Measurements from ENCODE around the gene CNTFR. TPM values are rescaled to one million over a fixed set of nuclear protein-coding genes. Genes with fewer than 3 reads are reported as not detected.

Gene CNTFR
- total and polyA plus RNA-seq, 2 experiments from 2014 or later: 0.73 to 1.9 TPM

DNA sequence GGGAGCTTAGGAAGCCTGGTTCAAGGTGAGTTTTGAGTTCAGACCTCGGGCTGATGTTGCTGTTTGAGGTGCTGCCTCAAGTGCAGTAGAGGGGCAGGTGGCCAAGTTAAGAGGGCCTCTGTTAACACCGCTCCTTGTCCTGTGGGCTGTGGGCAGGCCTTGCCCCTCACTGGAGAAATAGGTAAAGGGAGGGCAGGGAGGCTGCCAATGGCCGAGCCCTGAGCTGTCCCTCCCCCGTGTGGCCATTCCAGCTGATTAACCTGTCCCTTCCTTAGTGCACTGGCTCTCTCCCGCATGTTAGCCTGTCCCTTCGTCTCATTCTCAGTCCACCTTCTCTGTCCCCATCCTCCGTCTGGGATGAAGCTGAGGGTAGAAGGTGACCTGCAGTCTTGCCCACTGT, 21.4 kb downstream of the CNTFR start:
- no peak overlapping the region for H3K27ac Mint-ChIP-seq
- Histone ChIP-seq H3K4me2 (no peak overlapping the region), H3K4me3 (no peak overlapping the region), H4K20me1 (replicated peaks; ENCODE audit: insufficient read depth) (no peaks in the 10 kb centered on the region; the same call in 1 of the 2 replicates), H3K9me2 (ENCODE audit: insufficient read depth) (no peaks in the 10 kb centered on the region), H3K27me3 (ENCODE audit: insufficient read depth) (no peaks in the 10 kb centered on the region), H3K27ac (ENCODE audit: low read depth) (no peak overlapping the region), H2AFZ (no peak overlapping the region), H3F3A (replicated peaks; ENCODE audit: low read depth) (no peaks in the 10 kb centered on the region), H3K79me2 (replicated peaks; ENCODE audit: insufficient read depth) (no peaks in the 10 kb centered on the region), H3K4me1 (ENCODE audit: insufficient read depth) (peaks cover 16% of the 10 kb centered on the region; the same call in 1 of the 2 replicates), H3K36me3 (ENCODE audit: insufficient read depth) (no peaks in the 10 kb centered on the region)
- ATAC-seq (no peak; the same call in 2 of the 3 replicates), DNase-seq (ENCODE audit: low spot score) (no peak)
- no peaks in the 10 kb centered on the region; the same call in 2 of the 3 replicates for H3K36me3 Mint-ChIP-seq (ENCODE audit: low read depth)
- H3K4me1 Mint-ChIP-seq: peaks cover 48% of the 10 kb centered on the region
- peaks cover 26% of the 10 kb centered on the region for H3K27me3 Mint-ChIP-seq (ENCODE audit: insufficient read depth, low read depth, poor library complexity)
- TF ChIP-seq, protein P1, sequence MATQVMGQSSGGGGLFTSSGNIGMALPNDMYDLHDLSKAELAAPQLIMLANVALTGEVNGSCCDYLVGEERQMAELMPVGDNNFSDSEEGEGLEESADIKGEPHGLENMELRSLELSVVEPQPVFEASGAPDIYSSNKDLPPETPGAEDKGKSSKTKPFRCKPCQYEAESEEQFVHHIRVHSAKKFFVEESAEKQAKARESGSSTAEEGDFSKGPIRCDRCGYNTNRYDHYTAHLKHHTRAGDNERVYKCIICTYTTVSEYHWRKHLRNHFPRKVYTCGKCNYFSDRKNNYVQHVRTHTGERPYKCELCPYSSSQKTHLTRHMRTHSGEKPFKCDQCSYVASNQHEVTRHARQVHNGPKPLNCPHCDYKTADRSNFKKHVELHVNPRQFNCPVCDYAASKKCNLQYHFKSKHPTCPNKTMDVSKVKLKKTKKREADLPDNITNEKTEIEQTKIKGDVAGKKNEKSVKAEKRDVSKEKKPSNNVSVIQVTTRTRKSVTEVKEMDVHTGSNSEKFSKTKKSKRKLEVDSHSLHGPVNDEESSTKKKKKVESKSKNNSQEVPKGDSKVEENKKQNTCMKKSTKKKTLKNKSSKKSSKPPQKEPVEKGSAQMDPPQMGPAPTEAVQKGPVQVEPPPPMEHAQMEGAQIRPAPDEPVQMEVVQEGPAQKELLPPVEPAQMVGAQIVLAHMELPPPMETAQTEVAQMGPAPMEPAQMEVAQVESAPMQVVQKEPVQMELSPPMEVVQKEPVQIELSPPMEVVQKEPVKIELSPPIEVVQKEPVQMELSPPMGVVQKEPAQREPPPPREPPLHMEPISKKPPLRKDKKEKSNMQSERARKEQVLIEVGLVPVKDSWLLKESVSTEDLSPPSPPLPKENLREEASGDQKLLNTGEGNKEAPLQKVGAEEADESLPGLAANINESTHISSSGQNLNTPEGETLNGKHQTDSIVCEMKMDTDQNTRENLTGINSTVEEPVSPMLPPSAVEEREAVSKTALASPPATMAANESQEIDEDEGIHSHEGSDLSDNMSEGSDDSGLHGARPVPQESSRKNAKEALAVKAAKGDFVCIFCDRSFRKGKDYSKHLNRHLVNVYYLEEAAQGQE (IDR thresholded peaks at IDR 0.05; ENCODE audit: unreplicated experiment): no peak
- TF ChIP-seq POLR2AphosphoS5 (IDR thresholded peaks at IDR 0.05; ENCODE audit: low read depth): no peak
- no peak for TF ChIP-seq ZNF331 (CRISPR knock-in tag; IDR thresholded peaks at IDR 0.05; ENCODE audit: low read depth)
- TF ChIP-seq, protein P2, sequence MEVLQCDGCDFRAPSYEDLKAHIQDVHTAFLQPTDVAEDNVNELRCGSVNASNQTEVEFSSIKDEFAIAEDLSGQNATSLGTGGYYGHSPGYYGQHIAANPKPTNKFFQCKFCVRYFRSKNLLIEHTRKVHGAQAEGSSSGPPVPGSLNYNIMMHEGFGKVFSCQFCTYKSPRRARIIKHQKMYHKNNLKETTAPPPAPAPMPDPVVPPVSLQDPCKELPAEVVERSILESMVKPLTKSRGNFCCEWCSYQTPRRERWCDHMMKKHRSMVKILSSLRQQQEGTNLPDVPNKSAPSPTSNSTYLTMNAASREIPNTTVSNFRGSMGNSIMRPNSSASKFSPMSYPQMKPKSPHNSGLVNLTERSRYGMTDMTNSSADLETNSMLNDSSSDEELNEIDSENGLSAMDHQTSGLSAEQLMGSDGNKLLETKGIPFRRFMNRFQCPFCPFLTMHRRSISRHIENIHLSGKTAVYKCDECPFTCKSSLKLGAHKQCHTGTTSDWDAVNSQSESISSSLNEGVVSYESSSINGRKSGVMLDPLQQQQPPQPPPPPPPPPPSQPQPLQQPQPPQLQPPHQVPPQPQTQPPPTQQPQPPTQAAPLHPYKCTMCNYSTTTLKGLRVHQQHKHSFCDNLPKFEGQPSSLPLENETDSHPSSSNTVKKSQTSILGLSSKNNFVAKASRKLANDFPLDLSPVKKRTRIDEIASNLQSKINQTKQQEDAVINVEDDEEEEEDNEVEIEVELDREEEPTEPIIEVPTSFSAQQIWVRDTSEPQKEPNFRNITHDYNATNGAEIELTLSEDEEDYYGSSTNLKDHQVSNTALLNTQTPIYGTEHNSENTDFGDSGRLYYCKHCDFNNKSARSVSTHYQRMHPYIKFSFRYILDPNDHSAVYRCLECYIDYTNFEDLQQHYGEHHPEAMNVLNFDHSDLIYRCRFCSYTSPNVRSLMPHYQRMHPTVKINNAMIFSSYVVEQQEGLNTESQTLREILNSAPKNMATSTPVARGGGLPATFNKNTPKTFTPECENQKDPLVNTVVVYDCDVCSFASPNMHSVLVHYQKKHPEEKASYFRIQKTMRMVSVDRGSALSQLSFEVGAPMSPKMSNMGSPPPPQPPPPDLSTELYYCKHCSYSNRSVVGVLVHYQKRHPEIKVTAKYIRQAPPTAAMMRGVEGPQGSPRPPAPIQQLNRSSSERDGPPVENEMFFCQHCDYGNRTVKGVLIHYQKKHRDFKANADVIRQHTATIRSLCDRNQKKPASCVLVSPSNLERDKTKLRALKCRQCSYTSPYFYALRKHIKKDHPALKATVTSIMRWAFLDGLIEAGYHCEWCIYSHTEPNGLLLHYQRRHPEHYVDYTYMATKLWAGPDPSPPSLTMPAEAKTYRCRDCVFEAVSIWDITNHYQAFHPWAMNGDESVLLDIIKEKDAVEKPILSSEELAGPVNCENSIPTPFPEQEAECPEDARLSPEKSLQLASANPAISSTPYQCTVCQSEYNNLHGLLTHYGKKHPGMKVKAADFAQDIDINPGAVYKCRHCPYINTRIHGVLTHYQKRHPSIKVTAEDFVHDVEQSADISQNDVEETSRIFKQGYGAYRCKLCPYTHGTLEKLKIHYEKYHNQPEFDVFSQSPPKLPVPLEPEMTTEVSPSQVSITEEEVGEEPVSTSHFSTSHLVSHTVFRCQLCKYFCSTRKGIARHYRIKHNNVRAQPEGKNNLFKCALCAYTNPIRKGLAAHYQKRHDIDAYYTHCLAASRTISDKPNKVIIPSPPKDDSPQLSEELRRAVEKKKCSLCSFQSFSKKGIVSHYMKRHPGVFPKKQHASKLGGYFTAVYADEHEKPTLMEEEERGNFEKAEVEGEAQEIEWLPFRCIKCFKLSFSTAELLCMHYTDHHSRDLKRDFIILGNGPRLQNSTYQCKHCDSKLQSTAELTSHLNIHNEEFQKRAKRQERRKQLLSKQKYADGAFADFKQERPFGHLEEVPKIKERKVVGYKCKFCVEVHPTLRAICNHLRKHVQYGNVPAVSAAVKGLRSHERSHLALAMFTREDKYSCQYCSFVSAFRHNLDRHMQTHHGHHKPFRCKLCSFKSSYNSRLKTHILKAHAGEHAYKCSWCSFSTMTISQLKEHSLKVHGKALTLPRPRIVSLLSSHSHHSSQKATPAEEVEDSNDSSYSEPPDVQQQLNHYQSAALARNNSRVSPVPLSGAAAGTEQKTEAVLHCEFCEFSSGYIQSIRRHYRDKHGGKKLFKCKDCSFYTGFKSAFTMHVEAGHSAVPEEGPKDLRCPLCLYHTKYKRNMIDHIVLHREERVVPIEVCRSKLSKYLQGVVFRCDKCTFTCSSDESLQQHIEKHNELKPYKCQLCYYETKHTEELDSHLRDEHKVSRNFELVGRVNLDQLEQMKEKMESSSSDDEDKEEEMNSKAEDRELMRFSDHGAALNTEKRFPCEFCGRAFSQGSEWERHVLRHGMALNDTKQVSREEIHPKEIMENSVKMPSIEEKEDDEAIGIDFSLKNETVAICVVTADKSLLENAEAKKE (CRISPR knock-in tag; IDR thresholded peaks at IDR 0.05): no peak
- no peak for TF ChIP-seq STAT1 (IDR thresholded peaks at IDR 0.05; ENCODE audit: unreplicated experiment)
- TF ChIP-seq, protein P3, sequence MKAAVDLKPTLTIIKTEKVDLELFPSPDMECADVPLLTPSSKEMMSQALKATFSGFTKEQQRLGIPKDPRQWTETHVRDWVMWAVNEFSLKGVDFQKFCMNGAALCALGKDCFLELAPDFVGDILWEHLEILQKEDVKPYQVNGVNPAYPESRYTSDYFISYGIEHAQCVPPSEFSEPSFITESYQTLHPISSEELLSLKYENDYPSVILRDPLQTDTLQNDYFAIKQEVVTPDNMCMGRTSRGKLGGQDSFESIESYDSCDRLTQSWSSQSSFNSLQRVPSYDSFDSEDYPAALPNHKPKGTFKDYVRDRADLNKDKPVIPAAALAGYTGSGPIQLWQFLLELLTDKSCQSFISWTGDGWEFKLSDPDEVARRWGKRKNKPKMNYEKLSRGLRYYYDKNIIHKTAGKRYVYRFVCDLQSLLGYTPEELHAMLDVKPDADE (IDR thresholded peaks at IDR 0.05): no peak
- TF ChIP-seq, protein P4, sequence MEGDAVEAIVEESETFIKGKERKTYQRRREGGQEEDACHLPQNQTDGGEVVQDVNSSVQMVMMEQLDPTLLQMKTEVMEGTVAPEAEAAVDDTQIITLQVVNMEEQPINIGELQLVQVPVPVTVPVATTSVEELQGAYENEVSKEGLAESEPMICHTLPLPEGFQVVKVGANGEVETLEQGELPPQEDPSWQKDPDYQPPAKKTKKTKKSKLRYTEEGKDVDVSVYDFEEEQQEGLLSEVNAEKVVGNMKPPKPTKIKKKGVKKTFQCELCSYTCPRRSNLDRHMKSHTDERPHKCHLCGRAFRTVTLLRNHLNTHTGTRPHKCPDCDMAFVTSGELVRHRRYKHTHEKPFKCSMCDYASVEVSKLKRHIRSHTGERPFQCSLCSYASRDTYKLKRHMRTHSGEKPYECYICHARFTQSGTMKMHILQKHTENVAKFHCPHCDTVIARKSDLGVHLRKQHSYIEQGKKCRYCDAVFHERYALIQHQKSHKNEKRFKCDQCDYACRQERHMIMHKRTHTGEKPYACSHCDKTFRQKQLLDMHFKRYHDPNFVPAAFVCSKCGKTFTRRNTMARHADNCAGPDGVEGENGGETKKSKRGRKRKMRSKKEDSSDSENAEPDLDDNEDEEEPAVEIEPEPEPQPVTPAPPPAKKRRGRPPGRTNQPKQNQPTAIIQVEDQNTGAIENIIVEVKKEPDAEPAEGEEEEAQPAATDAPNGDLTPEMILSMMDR (conservative IDR thresholded peaks at IDR 0.05; ENCODE audit: low read depth in 2 of 2): no peak
- TF ChIP-seq EZH2 (IDR thresholded peaks at IDR 0.05; ENCODE audit: low read depth, unreplicated experiment): no peak
- TF ChIP-seq ZNF114 (CRISPR knock-in tag; IDR thresholded peaks at IDR 0.05): no peak
- no peak for TF ChIP-seq CREB1 (CRISPR knock-in tag; IDR thresholded peaks at IDR 0.05; ENCODE audit: low read depth)
- TF ChIP-seq EZH2phosphoT487 (IDR thresholded peaks at IDR 0.05; ENCODE audit: unreplicated experiment): no peak
- no peak for TF ChIP-seq JUNB (IDR thresholded peaks at IDR 0.05; ENCODE audit: unreplicated experiment)
- TF ChIP-seq NANOG (IDR thresholded peaks at IDR 0.05; ENCODE audit: borderline replicate concordance): no peak
- no peaks in the 10 kb centered on the region; the same call in 2 of the 3 replicates for H3K9me3 Mint-ChIP-seq
- H3K4me3 Mint-ChIP-seq: no peak overlapping the region

Measured in GM23338 (cell line).